Transverse colon (tissue), 3 donors: ENCODE data around the gene MAGED1.

ENCODE experiments used
- CTCF ChIP-seq, 5 experiments: fragments of 200-600 bp in 3 of 5; fragments of 450-650 bp in 2 of 5; sonication (generic) in 3 of 5; IDR thresholded peaks; 1 replicate in 2 of 5; 2 replicates in 3 of 5; pipeline ENCODE4 v1.5.1; 2016 to 2017; ENCODE audit warnings: antibody characterized with exemption in 5 of 5, inconsistent platforms in 3 of 5, mild to moderate bottlenecking in 2 of 5, moderate library complexity in 1 of 5
- EP300 ChIP-seq: sonication (generic); formaldehyde crosslinking; IDR thresholded peaks from one replicate; pipeline ENCODE4 v1.6.1; 2017; ENCODE audit warnings: antibody characterized with exemption, low read depth
- POLR2A ChIP-seq: fragments of 450-650 bp; IDR thresholded peaks from one replicate; pipeline ENCODE4 v1.6.1; 2016; ENCODE audit warnings: antibody characterized with exemption, mild to moderate bottlenecking, moderate library complexity

GRCh38 chrX:51855698-51856097 lies 37.7 kb upstream of the MAGED1 start:
- TF ChIP-seq EP300, result no peak
- TF ChIP-seq POLR2A, result no peak
- TF ChIP-seq CTCF (IDR thresholded peaks at IDR 0.05), result no peak
